CD4-positive, alpha-beta T cell (primary cell): ENCODE results near the gene PAFAH1B2. TPM values are rescaled to one million over a fixed set of nuclear protein-coding genes. Genes with fewer than 3 reads are reported as not detected.
"Not testable (repeated sequence)": the region's sequence is repeated elsewhere in the genome, so short reads cannot be mapped to it uniquely, and the experiment has no call there.

Source experiments
- ATAC-seq: fragments of 200-7000 bp; cut with Tn5 transposase; one replicate; pipeline ENCODE4 v1.10.0; 2022; ENCODE audit warnings: mild to moderate bottlenecking; ENCODE audit not compliant: poor library complexity
- CTCF ChIA-PET: fragments of 350-600 bp; sonication (Branson Sonifier 250); formaldehyde crosslinking; loops from one replicate; lab custom pipeline; 2021; ENCODE audit warnings: antibody characterized with exemption, inconsistent platforms; lab: Charles Lee
- POLR2A ChIA-PET: fragments of 350-600 bp; sonication (Branson Sonifier 250); formaldehyde crosslinking; loops from one replicate; lab custom pipeline; 2021; ENCODE audit warnings: antibody characterized with exemption, inconsistent platforms; lab: Charles Lee
- DNase-seq, 14 experiments: peaks; one replicate each; pipeline ENCODE4 v3.0.0-alpha.2; 2013 to 2020; ENCODE audit warnings: mixed read lengths in 2 of 14
- H3K27ac ChIP-seq, 2 donors: one replicate each; pipeline versions ENCODE4 v1.5.1 to v1.7.0; 2013; ENCODE audit warnings: low read length in 2 of 2, low read depth in 1 of 2, mild to moderate bottlenecking in 1 of 2
- H3K27me3 ChIP-seq, 2 experiments: 1 replicate in 1 of 2; 2 replicates in 1 of 2; pipeline versions ENCODE4 v1.6.1 to v1.7.0; 2013; ENCODE audit warnings: low read length in 2 of 2, control low read depth in 1 of 2, mild to moderate bottlenecking in 1 of 2, moderate library complexity in 1 of 2; ENCODE audit not compliant: insufficient read depth in 2 of 2, control insufficient read depth in 1 of 2
- H3K36me3 ChIP-seq: one replicate; pipeline ENCODE4 v1.6.1; 2013; ENCODE audit warnings: low read length, control low read depth; ENCODE audit not compliant: insufficient read depth
- H3K4me1 ChIP-seq: one replicate; pipeline ENCODE4 v1.6.1; 2013; ENCODE audit warnings: low read length, control low read depth; ENCODE audit not compliant: insufficient read depth
- H3K4me3 ChIP-seq: one replicate; pipeline ENCODE4 v1.5.1; 2013; ENCODE audit warnings: mild to moderate bottlenecking, low read length, moderate library complexity
- H3K9me3 ChIP-seq, 2 experiments: 1 replicate in 1 of 2; 2 replicates in 1 of 2; pipeline versions ENCODE4 v1.6.1 to v1.7.0; 2013; ENCODE audit warnings: low read length in 2 of 2, mild to moderate bottlenecking in 2 of 2, control low read depth in 1 of 2, moderate library complexity in 1 of 2; ENCODE audit not compliant: control insufficient read depth in 1 of 2, insufficient read depth in 1 of 2
- H3K27ac Mint-ChIP-seq: one replicate; pipeline ENCODE4 v1.8.0; 2020; ENCODE audit warnings: mixed read lengths
- H3K27me3 Mint-ChIP-seq: one replicate; pipeline ENCODE4 v1.8.0; 2021; ENCODE audit warnings: mixed read lengths
- H3K36me3 Mint-ChIP-seq: one replicate; pipeline ENCODE4 v1.8.0; 2021; ENCODE audit warnings: low read depth, mixed read lengths
- H3K4me1 Mint-ChIP-seq: one replicate; pipeline ENCODE4 v1.8.0; 2021; ENCODE audit warnings: low read depth, mixed read lengths
- H3K4me3 Mint-ChIP-seq: one replicate; pipeline ENCODE4 v1.8.0; 2020; ENCODE audit warnings: mild to moderate bottlenecking, mixed read lengths
- H3K9me3 Mint-ChIP-seq: one replicate; pipeline ENCODE4 v1.8.0; 2020; ENCODE audit warnings: mixed read lengths
- CTCF ChIP-seq: fragments of 200-600 bp; IDR thresholded peaks from one replicate; pipeline ENCODE4 v1.8.0; 2022; ENCODE audit warnings: antibody characterized with exemption, mild to moderate bottlenecking
- intact Hi-C, 2 experiments: fragments of 100-400 bp; cut with DNase I in 1 of 2; cut with micrococcal nuclease in 1 of 2; formaldehyde crosslinking; loops; one replicate each; pipeline versions ENCODE4 v1.15.1 to v1.9.0; 2023 to 2025; cut with DNase I, micrococcal nuclease
- total RNA-seq, 174 experiments: library from RNA in 2 of 174; stranded (reverse) in 2 of 174; gene quantifications; one replicate each; pipeline ENCODE4 v1.2.3 and lab custom pipeline; 2021 to 2026

Gene PAFAH1B2
- total RNA-seq, 2 experiments from 2014 or later = 44.3 to 45.6 TPM

DNA sequence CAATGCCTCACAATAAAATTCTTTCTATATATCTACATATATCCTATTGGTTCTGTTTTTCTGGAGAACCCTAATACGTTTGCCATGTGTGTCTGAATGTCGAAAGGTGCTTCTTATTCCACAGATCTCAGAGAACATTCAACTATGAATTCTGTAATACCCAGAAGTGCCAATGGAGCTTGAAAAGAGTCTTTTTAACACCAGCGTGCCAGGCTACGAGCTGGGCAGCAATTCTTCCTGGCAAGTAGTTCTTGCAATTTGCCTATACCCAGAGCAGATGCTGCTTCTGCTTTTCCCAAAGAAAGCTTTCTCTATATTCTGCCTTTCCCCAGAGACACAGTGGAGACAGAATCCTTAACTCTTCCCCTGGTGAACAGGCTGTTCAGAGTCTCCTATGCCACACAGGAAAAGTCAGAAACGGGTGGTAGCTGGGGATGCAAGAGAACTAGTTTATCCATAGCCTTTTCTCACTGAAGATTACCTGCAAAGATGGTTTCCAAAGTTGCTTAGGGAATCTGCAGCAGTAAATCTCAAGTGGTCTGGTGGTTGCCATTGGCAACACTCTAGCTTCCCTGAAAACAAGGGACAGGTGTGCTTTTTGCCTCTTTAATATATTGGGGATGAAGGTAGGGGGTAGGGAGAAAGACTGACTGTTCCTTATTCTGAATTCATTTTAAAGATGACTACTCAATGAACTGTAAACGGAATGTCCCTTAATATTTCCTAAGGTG, 16.8 kb upstream of the PAFAH1B2 start:
- no peak for ATAC-seq
- H3K36me3 Mint-ChIP-seq = no peaks in the 10 kb centered on the region
- H3K4me3 ChIP-seq = no peak overlapping the region
- H3K4me1 Mint-ChIP-seq = no peaks in the 10 kb centered on the region
- no peaks in the 10 kb centered on the region for H3K27me3 Mint-ChIP-seq
- H3K4me3 Mint-ChIP-seq = no peak overlapping the region
- no peak for TF ChIP-seq CTCF
- ChIA-PET POLR2A (no interaction called here), CTCF (interaction anchor here (0.6 to 1.2 kb wide), 2 partner anchors 25 to 290 kb away, joined by 3 to 4 read pairs; partner anchors contain the start of gene APOA1)
- H3K27ac ChIP-seq = no peak overlapping the region
- H3K9me3 ChIP-seq = no peaks in the 10 kb centered on the region
- H3K4me1 ChIP-seq = no peaks in the 10 kb centered on the region
- H3K27me3 ChIP-seq = no peaks in the 10 kb centered on the region
- H3K36me3 ChIP-seq = no peaks in the 10 kb centered on the region
- no peak overlapping the region for H3K27ac Mint-ChIP-seq
- intact Hi-C loops = no loop called here
- no peaks in the 10 kb centered on the region for H3K9me3 Mint-ChIP-seq
- no peak for DNase-seq

- Histone ChIP-seq H3K36me3 (no peaks in the 10 kb centered on the region), H3K9me3 (no peaks in the 10 kb centered on the region), H3K4me3 (no peak overlapping the region), H3K27me3 (no peaks in the 10 kb centered on the region), H3K27ac (no peak overlapping the region), H3K4me1 (no peaks in the 10 kb centered on the region)
- Mint-ChIP-seq H3K4me3 (no peak overlapping the region), H3K27me3 (no peaks in the 10 kb centered on the region), H3K27ac (no peak overlapping the region), H3K4me1 (no peaks in the 10 kb centered on the region), H3K36me3 (no peaks in the 10 kb centered on the region), H3K9me3 (no peaks in the 10 kb centered on the region)
- intact Hi-C loops = no loop called here
- no peak for TF ChIP-seq CTCF
- no peak for DNase-seq
- CTCF ChIA-PET = no interaction called here
- POLR2A ChIA-PET = no interaction called here
- ATAC-seq = no peak
These were observed 15.8 kb upstream of the PAFAH1B2 start for GRCh38 chr11:117128289-117128688.

DNA sequence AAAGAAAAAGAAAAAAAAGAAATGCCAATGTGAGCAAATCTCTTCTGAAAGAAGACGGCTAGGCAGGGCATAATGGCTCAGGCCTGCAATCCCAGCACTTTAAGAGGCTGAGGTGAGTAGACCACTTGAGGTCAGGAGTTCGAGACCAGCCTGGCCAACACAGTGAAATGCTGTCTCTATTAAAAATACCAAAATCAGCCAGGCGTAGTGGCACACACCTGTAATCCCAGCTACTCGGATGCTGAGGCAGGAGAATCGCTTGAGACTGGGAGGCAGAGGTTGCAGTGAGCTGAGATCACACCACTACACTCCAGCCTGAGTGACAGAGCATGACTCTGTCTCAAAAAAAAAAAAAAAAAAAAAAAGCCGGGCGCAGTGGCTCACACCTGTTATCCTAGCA, 13.7 kb upstream of the PAFAH1B2 start:
- H3K9me3 ChIP-seq, H3K27me3 Mint-ChIP-seq, H3K4me1 ChIP-seq, intact Hi-C loops, H3K4me3 ChIP-seq, H3K27ac Mint-ChIP-seq, H3K9me3 Mint-ChIP-seq, H3K4me3 Mint-ChIP-seq, H3K4me1 Mint-ChIP-seq, ATAC-seq, H3K36me3 ChIP-seq, H3K36me3 Mint-ChIP-seq, DNase-seq, POLR2A ChIA-PET, CTCF ChIA-PET, H3K27me3 ChIP-seq, H3K27ac ChIP-seq: not testable (repeated sequence)

GRCh38 chr11:117130879-117131278, 13.2 kb upstream of the PAFAH1B2 start:
- Mint-ChIP-seq H3K4me1 (no peaks in the 10 kb centered on the region), H3K4me3 (no peak overlapping the region), H3K27me3 (no peaks in the 10 kb centered on the region), H3K9me3 (no peaks in the 10 kb centered on the region), H3K27ac (no peak overlapping the region), H3K36me3 (no peaks in the 10 kb centered on the region)
- no peak for TF ChIP-seq CTCF
- Histone ChIP-seq H3K9me3 (no peaks in the 10 kb centered on the region), H3K27ac (no peak overlapping the region), H3K27me3 (no peaks in the 10 kb centered on the region), H3K4me1 (no peaks in the 10 kb centered on the region), H3K4me3 (no peak overlapping the region), H3K36me3 (no peaks in the 10 kb centered on the region)
- DNase-seq (no peak), ATAC-seq (no peak)
- intact Hi-C loops = no loop called here
- CTCF ChIA-PET = no interaction called here
- POLR2A ChIA-PET = no interaction called here
